Measurements from ENCODE around the gene PLCB1.
"Not testable (repeated sequence)": the region's sequence is repeated elsewhere in the genome, so short reads cannot be mapped to it uniquely, and the experiment has no call there.

Gene PLCB1

DNA sequence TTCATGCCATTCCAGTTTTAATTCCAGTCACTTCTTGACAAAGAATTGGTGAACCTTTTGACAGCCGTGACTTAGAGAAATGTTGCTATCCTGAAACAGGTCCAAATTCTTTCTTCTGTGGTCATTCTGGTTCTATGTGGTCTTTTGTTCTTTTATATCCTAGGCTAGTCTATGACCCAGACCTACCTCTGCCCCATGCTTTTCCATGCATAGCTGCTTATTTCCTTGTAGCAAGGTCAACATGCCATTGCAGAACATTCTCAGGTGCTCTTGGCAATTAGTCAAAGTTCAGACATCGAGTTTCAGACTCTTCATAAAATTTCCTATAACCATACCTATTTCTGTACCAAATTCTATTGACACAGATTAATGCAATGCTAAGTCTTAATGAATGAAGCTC is 202.6 kb downstream of the PLCB1 start:
- DNase-seq (ENCODE audit: low spot score): no peak

DNA sequence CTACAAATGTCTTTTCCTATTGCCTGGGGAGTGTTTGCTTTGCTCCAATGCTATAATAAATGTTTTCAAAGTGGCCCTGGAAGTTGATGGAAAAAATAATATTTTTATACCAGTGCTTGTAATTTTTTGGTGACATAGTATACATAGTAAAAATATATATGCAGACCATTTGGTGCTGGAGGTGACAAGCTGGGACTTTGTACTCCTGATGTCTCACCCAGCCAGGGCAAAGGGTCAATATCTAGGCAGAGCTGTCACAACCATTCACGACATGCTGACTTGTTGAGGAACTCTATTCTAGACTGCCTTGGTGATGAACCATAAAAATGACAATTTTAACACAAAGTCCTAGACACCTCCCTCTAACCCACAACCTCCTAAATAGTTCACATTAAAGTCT is 203.0 kb downstream of the PLCB1 start:
- DNase-seq (ENCODE audit: low spot score): no peak

DNA sequence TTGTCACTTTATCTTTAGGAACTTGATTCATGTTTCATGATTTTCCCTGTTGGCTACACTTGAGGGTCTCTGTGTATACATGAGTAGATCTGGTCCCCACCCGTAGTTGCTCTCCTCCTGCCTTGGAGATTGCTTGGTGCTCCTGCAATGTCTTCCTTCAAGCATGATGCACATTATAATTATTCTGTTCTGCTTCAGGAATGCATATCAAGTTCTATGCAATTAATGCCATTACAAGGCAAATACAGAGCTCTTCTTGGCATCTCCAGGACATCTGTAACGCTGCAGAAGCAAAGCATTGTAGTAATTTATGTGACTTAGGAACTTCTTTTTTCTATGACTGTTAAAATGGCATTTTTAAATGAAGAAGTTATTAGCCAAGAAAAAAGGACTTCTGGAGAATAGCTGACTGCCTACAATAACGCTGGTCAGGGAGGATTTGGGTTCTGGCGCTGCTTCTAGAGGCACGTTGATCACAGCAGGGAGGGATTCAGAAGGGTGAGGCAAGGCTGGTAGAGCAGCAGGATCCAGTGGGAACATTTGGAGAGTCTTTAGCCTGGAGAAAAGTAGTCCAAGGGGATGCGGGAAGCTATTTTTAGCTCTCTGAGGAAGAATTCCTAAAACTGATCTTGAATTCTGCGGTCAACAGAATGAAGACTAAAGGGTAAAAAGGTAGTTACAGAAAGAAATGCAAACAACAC is 203.6 kb downstream of the PLCB1 start:
- DNase-seq (ENCODE audit: low spot score): no peak

DNA sequence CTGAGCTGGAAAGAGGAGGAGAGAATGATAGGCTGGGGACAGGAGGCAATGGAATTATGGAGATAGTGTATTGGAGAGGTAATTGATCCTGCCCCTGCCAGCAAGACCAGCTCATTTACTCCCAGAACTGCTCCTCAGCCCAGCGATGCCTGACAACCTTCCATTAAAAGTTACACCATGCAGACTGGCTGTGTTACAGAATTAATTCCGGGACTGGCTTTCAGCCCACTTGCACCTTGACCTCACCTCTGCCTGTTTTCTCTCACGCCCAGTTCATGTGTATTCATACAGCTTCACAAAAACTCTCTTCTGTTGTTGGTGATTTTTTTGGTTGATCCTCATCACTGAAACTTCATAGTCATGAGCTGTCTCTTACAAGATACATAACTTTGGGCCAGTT is 207.3 kb downstream of the PLCB1 start:
- DNase-seq (ENCODE audit: low spot score): no peak

DNA sequence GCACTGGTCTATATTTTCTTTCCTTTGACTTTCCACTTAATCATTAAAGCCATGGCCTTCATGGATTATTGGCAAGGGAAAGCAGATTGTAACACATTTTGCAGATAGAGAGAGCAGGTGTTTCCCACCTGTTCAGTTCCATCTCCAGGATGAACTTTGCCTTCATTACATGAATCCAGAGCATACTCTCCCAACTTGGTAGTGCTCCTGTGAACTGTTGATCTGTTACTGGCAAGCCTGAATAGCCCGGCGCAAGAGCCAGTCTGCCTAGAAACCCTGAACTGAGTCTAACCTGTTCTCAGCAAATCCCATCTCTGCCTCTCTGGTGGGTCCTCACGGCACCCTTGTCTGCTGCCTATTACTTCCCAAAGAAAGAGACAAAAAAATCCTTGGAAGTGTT is 210.3 kb downstream of the PLCB1 start:
- DNase-seq (ENCODE audit: low spot score): no peak

DNA sequence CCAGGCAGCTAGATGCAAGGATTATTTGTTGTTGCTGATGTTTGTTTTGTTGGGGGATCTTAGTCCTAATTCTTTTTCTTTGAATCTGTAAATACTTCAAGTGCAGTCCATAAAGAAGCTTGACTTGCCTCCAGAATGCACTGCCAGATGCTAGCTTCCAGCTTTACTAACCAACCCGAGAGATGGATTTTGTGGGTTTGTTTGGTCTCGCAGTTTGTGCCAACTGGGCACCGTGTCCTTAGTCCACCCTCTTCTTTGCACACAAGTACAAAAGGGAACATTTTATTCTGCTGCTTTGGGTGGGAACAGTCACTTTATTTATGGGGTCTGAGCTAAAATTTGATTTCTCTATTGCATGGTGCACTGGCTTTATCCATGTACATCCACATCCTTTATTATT is 212.0 kb downstream of the PLCB1 start:
- DNase-seq (ENCODE audit: low spot score): no peak

DNA sequence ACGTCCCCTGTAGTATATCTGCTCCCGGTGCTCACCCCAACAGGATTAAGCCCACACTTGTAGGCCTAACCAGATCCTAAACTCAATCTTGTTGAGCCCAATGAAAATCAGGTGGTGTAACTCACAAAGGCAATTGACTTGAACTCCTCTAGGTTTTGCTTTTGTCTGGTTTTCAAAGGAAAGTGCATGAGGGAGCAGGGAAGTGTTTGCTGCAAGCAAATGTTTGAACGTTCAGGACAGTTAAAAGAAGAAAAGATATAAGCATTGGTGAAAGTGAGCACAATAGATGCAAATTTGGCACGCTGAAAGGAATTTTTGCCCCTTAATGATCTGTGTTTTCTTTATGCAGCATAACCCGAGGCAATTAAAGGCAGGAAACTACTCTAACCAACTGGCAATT is 212.6 kb downstream of the PLCB1 start:
- no peak for DNase-seq (ENCODE audit: low spot score)

DNA sequence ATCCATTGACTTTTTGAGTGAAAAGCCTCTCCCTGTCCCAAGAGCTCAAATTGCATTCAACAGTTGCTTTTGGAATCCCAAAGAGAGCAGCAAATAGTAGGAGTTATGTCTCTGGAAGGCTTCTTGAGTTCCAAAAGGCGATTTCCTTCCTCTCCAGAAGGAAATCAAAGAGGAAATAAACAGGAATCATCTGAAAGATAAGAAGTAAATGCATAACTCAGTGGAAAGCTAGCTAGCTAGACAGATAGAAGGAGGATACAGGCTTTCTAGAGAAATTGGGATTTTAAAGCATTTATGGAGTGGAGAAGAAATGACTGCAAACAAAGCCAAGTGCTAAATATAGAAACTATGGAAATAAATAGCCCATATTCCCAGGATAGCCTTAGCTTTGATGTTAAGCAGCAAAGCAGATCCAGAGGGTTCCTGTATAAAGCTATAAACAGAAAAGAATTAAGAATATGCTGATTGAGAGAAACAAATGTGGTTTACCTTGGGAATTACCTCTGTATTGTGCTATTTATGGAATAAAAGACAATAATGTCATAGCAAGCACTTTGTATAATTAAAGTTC is 214.7 kb downstream of the PLCB1 start:
- no peak for DNase-seq (ENCODE audit: low spot score)

DNA sequence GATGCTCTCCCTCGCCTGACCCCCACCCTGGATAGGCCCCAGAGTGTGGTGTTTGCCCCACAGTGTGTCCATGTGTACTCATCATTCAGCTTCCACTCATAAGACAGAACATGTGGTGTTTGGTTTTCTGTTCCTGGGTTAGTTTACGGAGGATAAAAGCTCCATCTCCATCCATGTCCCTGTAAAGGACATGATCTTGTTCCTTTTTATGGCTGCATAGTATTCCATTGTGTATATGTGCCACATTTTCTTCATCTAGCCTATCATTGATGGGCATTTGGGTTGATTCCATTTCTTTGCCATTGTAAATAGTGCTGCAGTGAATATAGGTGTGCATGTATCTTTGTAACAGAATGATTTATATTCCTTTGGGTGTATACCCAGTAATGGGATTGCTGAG is 218.2 kb downstream of the PLCB1 start:
- not testable (repeated sequence) for DNase-seq (ENCODE audit: low spot score)

DNA sequence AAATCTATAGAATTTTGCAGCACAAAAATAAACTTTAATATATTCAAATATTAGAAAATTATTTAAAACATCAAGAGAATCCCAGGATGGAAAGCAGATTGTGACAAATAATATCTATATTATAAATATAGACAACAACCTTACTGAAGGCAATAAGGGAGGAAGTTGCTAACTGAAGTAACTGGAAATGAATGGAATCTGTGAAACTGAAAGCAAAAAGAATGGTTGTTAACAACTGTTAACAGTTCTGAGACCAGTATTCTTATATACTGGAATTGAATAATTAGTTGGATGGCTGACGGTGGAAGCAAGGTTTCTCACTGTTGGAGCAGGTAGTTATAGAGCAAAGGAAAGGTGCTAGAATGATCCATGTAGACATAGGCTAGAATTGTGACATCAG is 220.4 kb downstream of the PLCB1 start:
- DNase-seq (ENCODE audit: low spot score): no peak

DNA sequence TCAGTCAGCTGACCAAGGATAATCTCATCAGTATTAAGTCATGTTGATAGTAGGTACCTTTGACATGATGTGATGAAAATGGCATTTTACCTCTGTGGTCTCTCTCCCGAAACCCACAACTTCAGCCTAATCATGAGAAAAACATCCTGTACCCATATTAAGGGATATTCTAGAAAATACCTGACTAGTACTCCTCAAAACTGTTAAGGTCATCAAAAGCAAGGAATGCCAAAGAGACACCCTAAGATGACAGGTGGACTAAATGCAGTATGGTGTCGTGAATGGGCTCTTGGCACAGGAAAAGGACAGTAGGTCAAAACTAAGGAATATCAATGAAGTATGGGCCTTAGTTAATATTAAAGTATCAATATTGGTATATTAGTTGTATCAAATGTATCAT is 221.4 kb downstream of the PLCB1 start:
- DNase-seq (ENCODE audit: low spot score): no peak

DNA sequence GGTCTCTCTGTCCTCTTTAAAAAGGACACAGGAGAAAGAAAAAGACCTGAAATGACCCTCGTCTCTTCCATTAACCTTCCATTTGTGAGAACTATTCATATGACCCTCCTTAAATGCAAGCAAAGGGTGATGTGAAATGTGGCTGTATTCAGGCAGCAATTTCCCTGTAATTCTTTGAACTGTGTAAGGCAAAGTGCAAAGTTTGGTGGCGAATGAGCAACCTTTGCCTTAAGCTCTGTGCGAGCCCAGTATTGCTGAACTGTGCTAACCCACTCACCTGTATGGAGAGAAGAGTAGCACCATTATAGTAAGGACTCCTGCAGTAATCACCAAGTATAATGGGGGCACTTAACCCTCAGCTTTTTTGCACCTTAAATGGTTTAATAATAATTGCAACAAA is 223.4 kb downstream of the PLCB1 start:
- no peak for DNase-seq (ENCODE audit: low spot score)

DNA sequence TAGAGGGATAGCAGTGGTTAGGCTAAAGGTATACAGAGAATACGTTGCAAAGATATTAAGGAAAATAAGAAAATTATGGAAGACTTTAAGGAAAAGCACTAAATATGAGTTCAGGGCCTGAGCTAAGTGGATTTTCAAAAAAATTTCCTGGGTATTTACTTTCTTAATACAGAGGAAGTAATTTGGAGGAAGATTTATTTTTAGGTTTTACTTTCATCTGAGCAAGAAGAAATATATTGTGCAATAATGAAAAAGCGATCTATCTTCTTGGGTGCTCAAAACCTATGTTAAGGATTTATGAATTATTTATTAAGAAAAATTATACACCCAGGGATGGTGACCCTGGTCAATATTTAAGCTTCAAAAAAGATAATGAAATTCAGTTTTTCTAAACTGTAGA is 224.7 kb downstream of the PLCB1 start:
- DNase-seq (ENCODE audit: low spot score): no peak

DNA sequence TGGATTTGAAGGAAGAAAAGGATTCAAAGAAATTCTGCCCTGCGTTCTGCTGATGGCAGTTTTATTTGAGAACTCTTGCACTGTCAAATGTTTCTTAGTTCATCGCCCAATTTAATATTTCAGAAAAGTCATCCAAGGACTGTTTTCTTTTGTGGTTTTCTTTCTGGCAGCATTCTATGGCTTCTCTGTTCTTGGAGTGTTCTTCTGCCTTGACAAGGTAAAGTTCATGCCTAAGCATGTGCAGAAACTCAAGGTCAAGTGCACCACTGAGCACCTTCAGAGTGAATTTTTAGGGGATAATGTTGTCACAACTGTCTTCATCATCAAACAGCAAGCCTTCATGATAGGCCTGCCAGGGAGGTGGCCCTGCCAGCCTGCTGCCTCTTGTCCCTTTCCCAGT is 225.6 kb downstream of the PLCB1 start:
- no peak for DNase-seq (ENCODE audit: low spot score)

DNA sequence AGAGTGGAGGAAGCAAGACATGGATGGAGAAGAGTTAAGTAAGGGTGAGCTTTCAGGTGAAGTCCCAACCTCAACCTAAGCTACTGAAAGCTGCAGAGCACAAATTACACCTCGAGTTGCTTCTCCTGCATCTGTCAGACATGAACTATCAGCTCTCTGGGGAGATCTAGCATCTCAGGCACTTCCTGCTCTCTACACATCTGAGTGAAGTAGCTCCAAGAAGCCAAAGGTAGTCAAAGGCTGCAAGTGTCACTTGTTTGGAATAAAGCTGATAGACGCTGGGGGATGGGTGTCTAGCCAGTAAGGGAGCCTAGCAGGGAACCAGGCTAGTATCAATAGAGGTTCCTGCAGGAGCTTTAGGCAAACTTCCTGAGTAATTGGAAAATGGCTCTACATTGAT is 228.0 kb downstream of the PLCB1 start:
- no peak for DNase-seq (ENCODE audit: low spot score)

DNA sequence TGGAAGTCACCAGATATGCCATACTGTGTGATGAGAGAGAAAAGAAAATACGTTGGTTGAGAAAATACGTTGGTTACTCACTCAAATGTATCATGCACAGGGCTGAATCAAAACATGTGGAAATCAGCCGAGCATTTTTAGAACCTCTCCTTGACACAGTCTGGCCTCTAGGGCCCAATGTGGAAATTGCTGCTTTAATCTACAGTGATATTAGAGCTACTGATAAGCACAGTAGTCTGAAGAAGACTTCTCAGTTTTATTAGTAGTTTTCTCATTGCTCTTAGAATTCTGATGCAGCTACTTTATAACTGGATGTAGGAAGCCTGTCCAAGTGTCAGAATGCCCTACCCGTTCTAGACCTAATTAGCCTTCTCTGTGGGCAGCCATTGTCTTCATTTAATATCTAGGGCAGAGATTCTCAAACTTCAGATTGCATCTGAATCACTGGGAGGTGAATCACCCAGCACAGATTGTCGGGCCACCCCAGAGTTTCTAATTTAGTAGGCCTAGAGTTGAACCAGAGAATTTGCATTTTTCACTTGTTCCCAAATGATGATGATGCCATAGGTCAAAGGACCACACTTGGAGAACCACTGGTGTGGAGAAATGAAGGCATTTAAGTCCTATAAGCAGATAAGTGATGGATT is 229.1 kb downstream of the PLCB1 start:
- DNase-seq (ENCODE audit: low spot score): no peak

DNA sequence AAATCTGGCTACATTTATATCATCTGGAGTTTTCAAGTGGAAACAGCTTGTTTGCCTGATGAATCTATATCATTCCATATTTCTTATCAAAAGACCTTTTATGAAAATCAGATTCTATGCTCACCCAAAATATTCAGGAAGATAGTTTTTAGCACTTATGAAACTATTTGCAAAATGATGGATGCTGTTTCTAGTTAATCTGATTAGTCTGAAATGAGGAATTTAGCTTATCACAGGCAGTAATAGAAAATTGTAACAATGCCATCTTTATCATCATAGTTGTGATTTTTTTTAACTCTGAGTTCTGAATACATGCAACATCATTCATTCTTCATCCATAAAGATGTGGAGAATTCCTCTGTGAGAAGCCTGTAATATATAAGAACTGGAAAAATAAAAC is 229.7 kb downstream of the PLCB1 start:
- DNase-seq (ENCODE audit: low spot score): no peak

DNA sequence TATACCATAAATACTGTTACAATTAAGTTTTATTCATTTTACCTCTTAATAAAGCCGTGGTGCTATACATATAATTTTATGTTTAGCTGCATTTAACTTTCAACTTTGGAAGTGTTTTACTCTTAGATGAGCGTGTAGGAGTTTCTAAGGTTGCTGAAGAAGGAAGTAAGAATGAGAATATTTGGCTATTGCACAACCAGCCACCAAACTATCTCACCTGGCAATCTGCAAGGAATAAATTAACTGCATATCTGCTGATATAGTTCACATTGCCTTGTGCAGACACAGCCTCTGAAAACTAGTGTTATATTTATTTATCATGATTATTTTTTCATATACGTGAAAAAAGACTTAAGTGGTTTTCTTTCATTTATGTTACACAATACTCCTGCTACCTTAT is 230.4 kb downstream of the PLCB1 start:
- DNase-seq (ENCODE audit: low spot score): no peak

DNA sequence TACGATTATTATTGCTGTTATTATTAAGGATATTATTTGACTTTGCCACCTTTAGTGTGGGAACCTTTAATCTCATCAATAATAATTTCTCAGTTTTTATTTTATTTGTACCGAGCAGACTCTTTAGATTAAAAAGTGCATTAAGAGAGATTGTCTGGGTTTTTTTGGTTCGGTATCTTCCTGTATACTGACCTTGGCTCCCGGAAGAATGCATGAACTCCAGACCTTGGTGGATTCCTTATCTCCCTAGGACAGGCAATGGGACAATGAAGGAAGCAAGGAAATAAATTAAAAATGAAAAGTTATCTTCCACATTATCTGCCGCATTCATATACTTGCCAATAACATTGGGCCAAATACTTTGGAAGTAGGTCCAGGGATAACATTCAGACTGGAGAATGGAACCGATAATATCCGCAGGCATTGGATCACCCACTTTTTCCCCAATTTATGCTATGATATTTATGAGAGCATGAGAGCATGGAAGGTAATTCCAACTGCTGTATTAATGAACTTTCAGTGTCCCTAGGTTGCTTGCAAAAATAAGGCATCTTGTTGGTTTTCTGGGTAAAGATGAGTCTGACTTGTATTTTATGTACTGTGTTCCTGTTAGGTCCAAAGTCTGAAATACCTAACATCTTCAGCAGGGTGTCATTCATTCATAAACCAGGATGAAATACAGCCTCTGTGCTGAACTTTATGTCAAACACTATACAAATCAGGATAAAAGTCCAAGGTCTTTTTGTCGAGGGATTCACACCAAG is 232.1 kb downstream of the PLCB1 start:
- no peak for DNase-seq (ENCODE audit: low spot score)

DNA sequence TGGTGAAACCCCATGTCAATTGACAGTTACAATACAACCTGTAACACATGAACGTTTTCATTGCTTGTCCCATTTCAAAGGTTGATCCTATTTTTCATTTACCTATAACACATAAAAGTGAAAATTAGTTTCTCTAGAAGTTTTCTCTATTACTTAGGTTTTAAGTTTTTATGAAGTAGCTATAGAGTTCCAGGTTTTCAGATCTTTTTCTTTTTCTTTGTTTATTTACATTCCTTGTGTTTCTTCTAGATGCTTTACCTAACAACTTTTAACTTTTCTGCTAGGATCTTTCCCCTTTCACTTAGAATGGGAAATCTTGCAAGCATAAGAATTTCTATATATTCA is 232.6 kb downstream of the PLCB1 start:
- DNase-seq (ENCODE audit: low spot score): no peak

DNA sequence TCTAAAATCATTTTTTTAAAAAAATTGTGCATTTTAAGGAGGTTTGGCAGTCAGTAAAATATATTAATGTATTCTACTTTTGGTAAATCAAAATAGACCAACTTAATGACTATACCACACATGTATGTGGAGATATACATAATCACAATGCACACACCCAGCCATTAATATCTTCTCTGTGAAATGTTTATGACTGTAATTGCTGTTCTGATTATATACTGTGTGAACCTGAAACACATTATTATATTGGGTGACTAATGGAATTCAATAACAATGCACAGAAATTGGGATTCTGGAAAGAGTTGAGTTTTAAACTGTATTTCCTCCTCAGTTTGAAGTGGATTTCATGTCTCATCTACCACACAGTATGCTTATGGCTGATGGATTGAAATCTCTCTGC is 233.6 kb downstream of the PLCB1 start:
- DNase-seq (ENCODE audit: low spot score): no peak

DNA sequence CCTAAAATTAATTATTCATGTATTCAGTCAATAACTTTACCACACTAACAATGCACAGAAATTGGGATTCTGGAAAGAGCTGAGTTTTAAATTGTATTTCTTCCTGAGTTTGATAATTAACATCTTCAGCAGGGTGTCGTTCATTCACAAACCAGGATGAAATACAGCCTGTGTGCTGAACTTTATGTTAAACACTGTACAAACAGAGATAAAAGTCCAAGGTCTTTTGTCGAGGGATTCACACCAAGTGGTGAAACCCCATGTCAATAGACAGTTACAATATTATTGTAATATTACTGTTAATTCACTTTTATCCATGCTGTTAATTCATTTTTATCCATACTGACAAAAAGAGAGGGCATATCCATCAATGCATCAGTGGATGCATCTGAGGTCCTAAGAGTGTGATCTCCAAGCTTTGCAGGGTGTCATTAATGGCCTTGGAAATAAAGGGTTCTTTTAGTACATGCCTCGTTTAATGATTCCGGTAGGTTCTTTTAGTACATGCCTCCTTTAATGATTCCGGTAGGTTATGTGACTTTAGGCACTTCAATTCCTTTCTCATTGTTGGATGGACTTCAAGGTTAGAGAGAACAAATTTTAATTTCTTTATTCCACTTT is 234.3 kb downstream of the PLCB1 start:
- DNase-seq (ENCODE audit: low spot score): no peak

DNA sequence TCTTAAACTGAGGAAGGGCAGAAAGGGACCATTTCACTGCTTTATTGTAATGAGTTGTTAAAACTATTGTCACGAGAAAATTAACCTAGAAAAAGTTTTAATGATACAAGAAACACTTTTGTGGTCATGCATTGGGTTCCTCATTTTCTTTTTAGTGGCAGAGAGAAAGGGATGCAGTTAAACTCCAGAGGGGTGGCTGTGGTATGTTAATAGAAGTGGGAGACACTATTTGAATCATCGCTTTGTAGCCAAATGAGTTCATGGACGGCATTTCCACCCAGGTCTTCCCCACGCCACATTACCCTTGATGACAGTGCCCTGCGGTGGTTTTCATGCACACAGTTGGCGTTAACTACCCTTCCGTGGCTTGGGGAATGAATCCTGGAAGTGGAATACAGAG is 235.6 kb downstream of the PLCB1 start:
- DNase-seq (ENCODE audit: low spot score): no peak

Data from CD4-positive, alpha-beta T cell treated with Interleukin-2 at 100 ng/mL for 4 hours (primary cell).